Esophagus squamous epithelium (tissue), 5 donors: Measurements from ENCODE around the gene ITPRIP. TPM values are rescaled to one million over a fixed set of nuclear protein-coding genes. Genes with fewer than 3 reads are reported as not detected.

ENCODE experiments used
- DNase-seq: peaks from one replicate; lab custom pipeline; 2025; lab: John Stamatoyannopoulos, UW
- H3K27ac ChIP-seq, 4 donors: fragments of 200-600 bp; sonication (generic); one replicate each; pipeline ENCODE4 v1.5.1; 2016 to 2019; ENCODE audit warnings: mild to moderate bottlenecking in 1 of 4
- H3K27me3 ChIP-seq, 4 donors: fragments of 200-600 bp; sonication (generic); 1 replicate in 3 of 4; 2 replicates in 1 of 4; pipeline versions ENCODE4 v1.5.1 to v1.6.0; 2017 to 2021; ENCODE audit warnings: antibody characterized with exemption in 1 of 4
- H3K36me3 ChIP-seq, 3 donors: fragments of 200-600 bp; sonication (generic); one replicate each; pipeline ENCODE4 v1.5.1; 2016 to 2019
- H3K4me1 ChIP-seq, 3 donors: fragments of 200-600 bp; sonication (generic); one replicate each; pipeline ENCODE4 v1.5.1; 2017 to 2019
- H3K4me3 ChIP-seq, 4 donors: fragments of 200-600 bp; sonication (generic); 1 replicate in 3 of 4; 2 replicates in 1 of 4; pipeline ENCODE4 v1.5.1; 2016 to 2019; ENCODE audit warnings: mild to moderate bottlenecking in 2 of 4, moderate library complexity in 1 of 4
- H3K9me3 ChIP-seq, 3 donors: fragments of 200-600 bp; sonication (generic); one replicate each; pipeline ENCODE4 v1.5.1; 2016 to 2019
- POLR2A ChIP-seq, 4 donors: fragments of 450-650 bp; IDR thresholded peaks; one replicate each; pipeline ENCODE4 v1.6.1; 2017; ENCODE audit warnings: antibody characterized with exemption in 4 of 4, mild to moderate bottlenecking in 4 of 4, moderate library complexity in 3 of 4
- WGBS, 2 donors: methylation state at CpG; one replicate each; pipeline ENCODE4 v1.1.5; 2018; 5-methylcytosine and 5-hydroxymethylcytosine counted together
- intact Hi-C: fragments of 100-400 bp; cut with DNase I; formaldehyde crosslinking; loops from one replicate; pipeline ENCODE4 v1.15.0; 2022
- total RNA-seq, 4 donors: library from RNA; depleted of rRNA; stranded (reverse); fragments of >200 nt; gene quantifications; one replicate each; pipeline ENCODE4 v1.1.0, GENCODE V29; 2016
- TF ChIP-seq, protein P1 (sequence below), 6 experiments: fragments of 450-650 bp in 4 of 6; fragments of 200-600 bp in 2 of 6; sonication (generic) in 2 of 6; IDR thresholded peaks; one replicate each; pipeline ENCODE4 v1.5.1; 2016 to 2019; ENCODE audit warnings: antibody characterized with exemption in 6 of 6, mild to moderate bottlenecking in 4 of 6, moderate library complexity in 4 of 6
- donor health status: DM: yes; HTN: yes; CAD: no.

The ITPRIP gene
- total RNA-seq, 4 donors from 2014 or later = 37.6 to 61.6 (median 38.4) TPM

- TF ChIP-seq, protein P1, sequence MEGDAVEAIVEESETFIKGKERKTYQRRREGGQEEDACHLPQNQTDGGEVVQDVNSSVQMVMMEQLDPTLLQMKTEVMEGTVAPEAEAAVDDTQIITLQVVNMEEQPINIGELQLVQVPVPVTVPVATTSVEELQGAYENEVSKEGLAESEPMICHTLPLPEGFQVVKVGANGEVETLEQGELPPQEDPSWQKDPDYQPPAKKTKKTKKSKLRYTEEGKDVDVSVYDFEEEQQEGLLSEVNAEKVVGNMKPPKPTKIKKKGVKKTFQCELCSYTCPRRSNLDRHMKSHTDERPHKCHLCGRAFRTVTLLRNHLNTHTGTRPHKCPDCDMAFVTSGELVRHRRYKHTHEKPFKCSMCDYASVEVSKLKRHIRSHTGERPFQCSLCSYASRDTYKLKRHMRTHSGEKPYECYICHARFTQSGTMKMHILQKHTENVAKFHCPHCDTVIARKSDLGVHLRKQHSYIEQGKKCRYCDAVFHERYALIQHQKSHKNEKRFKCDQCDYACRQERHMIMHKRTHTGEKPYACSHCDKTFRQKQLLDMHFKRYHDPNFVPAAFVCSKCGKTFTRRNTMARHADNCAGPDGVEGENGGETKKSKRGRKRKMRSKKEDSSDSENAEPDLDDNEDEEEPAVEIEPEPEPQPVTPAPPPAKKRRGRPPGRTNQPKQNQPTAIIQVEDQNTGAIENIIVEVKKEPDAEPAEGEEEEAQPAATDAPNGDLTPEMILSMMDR (IDR thresholded peaks at IDR 0.05) = no peak
- no peak for TF ChIP-seq POLR2A (IDR thresholded peaks at IDR 0.05)
- WGBS, 2 donors = 72 to 85% methylated on average over 1 of the region's 1 CpG
- H3K27ac ChIP-seq = peak overlapping the region in 3 of 4 donors; percentile 63 to 85 (median 71)
- H3K9me3 ChIP-seq = no peaks in the 10 kb centered on the region
- no peak overlapping the region for H3K4me3 ChIP-seq
- H3K4me1 ChIP-seq = peaks cover 13 to 56% (median 15%) of the 10 kb centered on the region in 3 donors
- no peak for DNase-seq
- H3K27me3 ChIP-seq = no peaks in the 10 kb centered on the region
- intact Hi-C loops = loop anchor here (5.0 kb wide), 1 partner anchor 60 kb away; no protein-coding TSS in a partner anchor
- H3K36me3 ChIP-seq = no peaks in the 10 kb centered on the region
These were observed 13.7 kb upstream of the ITPRIP start for GRCh38 chr10:104351919-104352318.

GRCh38 chr10:104351061-104351702 lies 12.9 kb upstream of the ITPRIP start:
- intact Hi-C loops = loop anchor here (5.0 kb wide), 1 partner anchor 59 kb away; no protein-coding TSS in a partner anchor
- Histone ChIP-seq H3K4me3 (no peak overlapping the region), H3K4me1 (peaks cover 13 to 56% (median 15%) of the 10 kb centered on the region in 3 donors), H3K27ac (peak overlapping the region; percentile 63 to 86 (median 78)), H3K36me3 (no peaks in the 10 kb centered on the region), H3K27me3 (no peaks in the 10 kb centered on the region), H3K9me3 (no peaks in the 10 kb centered on the region)
- no peak for DNase-seq
- WGBS, 2 donors = 0 to 20% methylated on average over 1 to 2 of the region's 2 CpGs
- TF ChIP-seq, protein P1 (IDR thresholded peaks at IDR 0.05) = no peak
- TF ChIP-seq POLR2A (IDR thresholded peaks at IDR 0.05) = no peak

GRCh38 chr10:104350127-104350635 lies 11.9 kb upstream of the ITPRIP start:
- Histone ChIP-seq H3K36me3 (no peaks in the 10 kb centered on the region), H3K4me1 (peaks cover 13 to 56% (median 15%) of the 10 kb centered on the region in 3 donors), H3K9me3 (no peaks in the 10 kb centered on the region), H3K27me3 (no peaks in the 10 kb centered on the region), H3K27ac (peak overlapping the region; percentile 66 to 86 (median 78)), H3K4me3 (peak overlapping the region in 3 of 4 donors; percentile 8 to 44 (median 17))
- intact Hi-C loops = loop anchor here (5.0 kb wide), 1 partner anchor 58 kb away; no protein-coding TSS in a partner anchor
- TF ChIP-seq, protein P1 (IDR thresholded peaks at IDR 0.05) = peak; percentile 38 to 82 (median 58)
- TF ChIP-seq POLR2A (IDR thresholded peaks at IDR 0.05) = no peak
- WGBS, 2 donors = 18 to 25% methylated on average over 6 of the region's 6 CpGs
- no peak for DNase-seq

- 25 to 31% methylated on average over 5 of the region's 5 CpGs for WGBS, 2 donors
- peaks cover 13 to 56% (median 15%) of the 10 kb centered on the region in 3 donors for H3K4me1 ChIP-seq
- no peak for DNase-seq
These were observed 11.4 kb upstream of the ITPRIP start for GRCh38 chr10:104349623-104350126.

More at GRCh38 chr10:104349623-104350126, 11.4 kb upstream of the ITPRIP start:
- Histone ChIP-seq H3K27ac (peak overlapping the region; percentile 66 to 86 (median 76)), H3K36me3 (no peaks in the 10 kb centered on the region), H3K9me3 (no peaks in the 10 kb centered on the region), H3K4me3 (peak overlapping the region in 3 of 4 donors; percentile 8 to 44 (median 17)), H3K27me3 (no peaks in the 10 kb centered on the region)
- intact Hi-C loops = loop anchor here (5.0 kb wide), 1 partner anchor 57 kb away; no protein-coding TSS in a partner anchor
- TF ChIP-seq, protein P1 (IDR thresholded peaks at IDR 0.05) = no peak
- no peak for TF ChIP-seq POLR2A (IDR thresholded peaks at IDR 0.05)
